Naive thymus-derived CD4-positive, alpha-beta T cell (primary cell): ENCODE results near the gene SCN11A. TPM values are rescaled to one million over a fixed set of nuclear protein-coding genes. Genes with fewer than 3 reads are reported as not detected.

ENCODE experiments used
- ATAC-seq: fragments of 150-1000 bp; cut with Tn5 transposase; 2 replicates; pipeline ENCODE4 v1.10.0; 2021; ENCODE audit warnings: mild to moderate bottlenecking, moderate library complexity
- CTCF ChIA-PET: fragments of 350-600 bp; sonication (Branson Sonifier 250); formaldehyde crosslinking; loops from one replicate; lab custom pipeline; 2021; ENCODE audit warnings: antibody characterized with exemption; lab: Charles Lee
- POLR2A ChIA-PET: fragments of 350-600 bp; sonication (Branson Sonifier 250); formaldehyde crosslinking; loops from one replicate; lab custom pipeline; 2021; ENCODE audit warnings: antibody characterized with exemption, inconsistent platforms; lab: Charles Lee
- DNase-seq, 9 donors: peaks; one replicate each; pipeline versions ENCODE4 v3.0.0 to v3.0.0-alpha.2; 2020 to 2022; ENCODE audit warnings: mixed read lengths in 1 of 9
- H3K27ac ChIP-seq: one replicate; pipeline ENCODE4 v1.7.0; 2013; ENCODE audit warnings: mild to moderate bottlenecking, low read depth, low read length, moderate library complexity
- H3K27me3 ChIP-seq, 2 donors: one replicate each; pipeline ENCODE4 v1.7.0; 2013; ENCODE audit warnings: low read length in 2 of 2, mild to moderate bottlenecking in 2 of 2, moderate library complexity in 2 of 2; ENCODE audit not compliant: control insufficient read depth in 2 of 2, insufficient read depth in 2 of 2
- H3K36me3 ChIP-seq, 3 experiments: 1 replicate in 2 of 3; 2 replicates in 1 of 3; pipeline ENCODE4 v1.7.0; 2013; ENCODE audit warnings: low read length in 3 of 3, mild to moderate bottlenecking in 3 of 3, moderate library complexity in 1 of 3; ENCODE audit not compliant: insufficient read depth in 3 of 3, control insufficient read depth in 2 of 3
- H3K4me1 ChIP-seq, 2 donors: one replicate each; pipeline ENCODE4 v1.7.0; 2013; ENCODE audit warnings: low read length in 2 of 2, mild to moderate bottlenecking in 2 of 2, moderate library complexity in 1 of 2; ENCODE audit not compliant: control insufficient read depth in 2 of 2, insufficient read depth in 2 of 2
- H3K4me3 ChIP-seq: 2 replicates; pipeline ENCODE4 v1.7.0; 2013; ENCODE audit warnings: mild to moderate bottlenecking, low read length
- H3K9me3 ChIP-seq, 3 experiments: 1 replicate in 2 of 3; 2 replicates in 1 of 3; pipeline ENCODE4 v1.7.0; 2013; ENCODE audit warnings: low read length in 3 of 3; ENCODE audit not compliant: control insufficient read depth in 2 of 3
- H3K27ac Mint-ChIP-seq, 9 donors: one replicate each; pipeline ENCODE4 v1.8.0; 2020 to 2022; ENCODE audit warnings: mixed read lengths in 9 of 9, mild to moderate bottlenecking in 8 of 9, moderate library complexity in 5 of 9, inconsistent platforms in 2 of 9
- H3K27me3 Mint-ChIP-seq, 5 donors: one replicate each; pipeline ENCODE4 v1.8.0; 2021 to 2022; ENCODE audit warnings: mixed read lengths in 5 of 5, mild to moderate bottlenecking in 1 of 5
- H3K36me3 Mint-ChIP-seq, 5 donors: one replicate each; pipeline ENCODE4 v1.8.0; 2020 to 2022; ENCODE audit warnings: mixed read lengths in 5 of 5, mild to moderate bottlenecking in 3 of 5, inconsistent platforms in 1 of 5
- H3K4me1 Mint-ChIP-seq, 7 donors: one replicate each; pipeline ENCODE4 v1.8.0; 2020 to 2022; ENCODE audit warnings: mixed read lengths in 7 of 7, mild to moderate bottlenecking in 3 of 7, inconsistent platforms in 1 of 7
- H3K4me3 Mint-ChIP-seq, 10 donors: one replicate each; pipeline ENCODE4 v1.8.0; 2020 to 2022; ENCODE audit warnings: mild to moderate bottlenecking in 10 of 10, mixed read lengths in 10 of 10, moderate library complexity in 6 of 10, inconsistent platforms in 2 of 10
- H3K9me3 Mint-ChIP-seq, 11 donors: one replicate each; pipeline ENCODE4 v1.8.0; 2020 to 2022; ENCODE audit warnings: mixed read lengths in 11 of 11, mild to moderate bottlenecking in 4 of 11, inconsistent platforms in 1 of 11, moderate library complexity in 1 of 11
- intact Hi-C, 2 donors: fragments of 100-400 bp; cut with micrococcal nuclease; formaldehyde crosslinking; loops; one replicate each; pipeline ENCODE4 v1.15.1; 2023
- polyA plus RNA-seq, 2 donors: library from polyadenylated mRNA; unstranded; fragments of 300-500 nt; fragmentation: Illumina TruSeq; gene quantifications; one replicate each; pipeline ENCODE4 v1.2.3, GENCODE V29; 2021
- total RNA-seq, 6 experiments: library from RNA in 5 of 6; stranded (reverse) in 5 of 6; gene quantifications; 1 replicate in 5 of 6; 2 replicates in 1 of 6; pipeline ENCODE4 v1.2.3 and lab custom pipeline; 2021 to 2026

Gene SCN11A
- total and polyA plus RNA-seq, 7 experiments from 2014 or later, result 0.07 to 0.32 (median 0.19) TPM; not detected in 2

DNA sequence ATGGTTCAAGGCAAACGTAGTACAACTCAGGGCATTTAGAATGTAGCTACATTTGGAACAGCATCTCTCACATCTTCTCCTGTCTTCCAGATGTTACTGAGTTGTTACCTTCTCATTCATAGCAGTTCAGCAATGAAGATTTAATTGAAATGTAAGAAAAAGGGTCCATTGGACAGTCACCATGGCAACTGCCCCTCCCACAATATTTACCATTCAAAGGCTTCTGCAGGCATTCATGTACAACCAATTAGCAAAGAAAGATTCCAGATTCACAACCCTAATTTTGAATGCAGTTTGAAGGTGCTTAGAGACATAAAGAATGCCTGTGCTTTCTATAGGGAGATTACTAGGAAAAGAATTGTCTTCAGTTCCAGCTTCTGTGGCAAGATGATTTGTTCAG lies 22.2 kb downstream of the SCN11A start:
- H3K4me3 Mint-ChIP-seq, result no peak overlapping the region
- no peak overlapping the region for H3K27ac ChIP-seq
- intact Hi-C loops, result no loop called here

GRCh38 chr3:39028546-39028945 lies 23.2 kb downstream of the SCN11A start:
- intact Hi-C loops, result no loop called here
- H3K27ac ChIP-seq, result no peak overlapping the region
- no peak overlapping the region for H3K27ac Mint-ChIP-seq
- H3K36me3 Mint-ChIP-seq, result no peaks in the 10 kb centered on the region
- H3K4me1 Mint-ChIP-seq, result peaks cover 0 to 2% (median 0%) of the 10 kb centered on the region in 7 donors
- no peak for DNase-seq
- no peak overlapping the region for H3K4me3 Mint-ChIP-seq
- no peaks in the 10 kb centered on the region for H3K27me3 ChIP-seq
- no peak overlapping the region for H3K4me3 ChIP-seq
- ATAC-seq, result no peak
- H3K9me3 ChIP-seq, result no peaks in the 10 kb centered on the region
- no peaks in the 10 kb centered on the region for H3K4me1 ChIP-seq
- H3K36me3 ChIP-seq, result no peaks in the 10 kb centered on the region
- ChIA-PET CTCF (no interaction called here), POLR2A (no interaction called here)
- no peaks in the 10 kb centered on the region for H3K9me3 Mint-ChIP-seq
- peaks cover 0 to 22% (median 8%) of the 10 kb centered on the region in 5 donors for H3K27me3 Mint-ChIP-seq

More for the DNA sequence above, 22.2 kb downstream of the SCN11A start:
- H3K9me3 Mint-ChIP-seq, result peaks cover 0 to 8% (median 0%) of the 10 kb centered on the region in 11 donors
- H3K27me3 Mint-ChIP-seq, result peaks cover 0 to 21% (median 8%) of the 10 kb centered on the region in 5 donors
- ChIA-PET CTCF (interaction anchor here (0.6 to 0.7 kb wide), 2 partner anchors 11 to 21 kb away, joined by 3 read pairs; no protein-coding TSS in a partner anchor), POLR2A (interaction anchor here (0.5 kb wide), 1 partner anchor 865 kb away, joined by 3 read pairs; no protein-coding TSS in a partner anchor)
- Histone ChIP-seq H3K27me3 (no peaks in the 10 kb centered on the region), H3K4me1 (no peaks in the 10 kb centered on the region), H3K36me3 (no peaks in the 10 kb centered on the region), H3K9me3 (no peaks in the 10 kb centered on the region), H3K4me3 (no peak overlapping the region)
- no peak overlapping the region for H3K27ac Mint-ChIP-seq
- H3K36me3 Mint-ChIP-seq, result peaks cover 0 to 4% (median 0%) of the 10 kb centered on the region in 5 donors
- H3K4me1 Mint-ChIP-seq, result peaks cover 0 to 2% (median 0%) of the 10 kb centered on the region in 7 donors
- DNase-seq, result no peak
- no peak for ATAC-seq

DNA sequence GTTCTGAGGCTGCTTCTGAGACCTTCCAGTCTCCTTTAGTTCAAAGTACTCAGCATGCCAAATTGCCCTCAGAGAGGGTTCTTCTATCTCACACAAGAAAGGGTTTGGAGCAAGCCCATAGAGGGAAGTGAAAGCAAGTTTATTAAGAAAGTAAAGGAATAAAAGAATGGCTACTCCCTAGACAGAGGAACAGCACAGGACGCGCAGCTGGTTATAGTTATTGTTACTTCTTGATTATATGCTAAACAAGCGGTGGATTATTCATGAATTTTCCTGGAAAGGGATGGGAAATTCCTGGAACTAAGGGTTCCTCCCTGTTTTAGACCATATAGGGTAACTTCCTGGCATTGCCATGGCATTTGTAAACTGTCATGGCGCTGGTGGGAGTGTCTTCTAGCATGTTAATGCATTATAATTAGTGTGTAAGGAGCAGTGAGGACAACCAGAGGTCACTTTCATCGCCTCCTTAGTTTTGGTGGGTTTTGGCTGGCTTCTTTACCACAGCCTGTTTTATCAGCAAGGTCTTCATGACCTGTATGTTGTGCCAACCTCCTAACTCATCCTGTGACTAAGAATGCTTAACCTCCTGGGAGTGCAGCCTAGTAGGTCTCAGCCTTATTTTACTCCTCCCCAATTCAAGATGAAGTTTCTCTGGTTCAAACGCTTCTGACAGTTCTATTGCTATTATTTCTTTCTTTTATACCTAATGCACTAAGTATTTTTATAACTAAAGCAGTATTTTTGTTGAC lies 26.3 kb downstream of the SCN11A start:
- H3K9me3 Mint-ChIP-seq, result no peaks in the 10 kb centered on the region
- POLR2A ChIA-PET, result no interaction called here
- intact Hi-C loops, result no loop called here

GRCh38 chr3:39024497-39024896 lies 27.2 kb downstream of the SCN11A start:
- no peaks in the 10 kb centered on the region for H3K9me3 ChIP-seq
- no peak overlapping the region for H3K27ac ChIP-seq
- no peaks in the 10 kb centered on the region for H3K9me3 Mint-ChIP-seq
- peaks cover 0 to 9% (median 0%) of the 10 kb centered on the region in 7 donors for H3K4me1 Mint-ChIP-seq
- ChIA-PET CTCF (no interaction called here), POLR2A (no interaction called here)
- no peak for ATAC-seq
- no peaks in the 10 kb centered on the region for H3K27me3 ChIP-seq
- H3K36me3 ChIP-seq, result no peaks in the 10 kb centered on the region
- no peaks in the 10 kb centered on the region for H3K4me1 ChIP-seq
- peaks cover 6 to 31% (median 9%) of the 10 kb centered on the region in 5 donors for H3K27me3 Mint-ChIP-seq
- no peak for DNase-seq
- intact Hi-C loops, result no loop called here
- no peak overlapping the region for H3K4me3 Mint-ChIP-seq
- no peak overlapping the region for H3K27ac Mint-ChIP-seq
- peaks cover 0 to 3% (median 0%) of the 10 kb centered on the region in 5 donors for H3K36me3 Mint-ChIP-seq
- H3K4me3 ChIP-seq, result no peak overlapping the region

More for the DNA sequence above, 26.3 kb downstream of the SCN11A start:
- Histone ChIP-seq H3K9me3 (no peaks in the 10 kb centered on the region), H3K4me1 (no peaks in the 10 kb centered on the region), H3K4me3 (no peak overlapping the region), H3K27me3 (no peaks in the 10 kb centered on the region), H3K36me3 (no peaks in the 10 kb centered on the region), H3K27ac (no peak overlapping the region)
- Mint-ChIP-seq H3K36me3 (peaks cover 0 to 3% (median 0%) of the 10 kb centered on the region in 5 donors), H3K27me3 (peaks cover 5 to 25% (median 11%) of the 10 kb centered on the region in 5 donors), H3K4me1 (peaks cover 0 to 9% (median 0%) of the 10 kb centered on the region in 7 donors), H3K4me3 (no peak overlapping the region), H3K27ac (no peak overlapping the region)
- CTCF ChIA-PET, result no interaction called here
- DNase-seq, result no peak
- no peak for ATAC-seq

DNA sequence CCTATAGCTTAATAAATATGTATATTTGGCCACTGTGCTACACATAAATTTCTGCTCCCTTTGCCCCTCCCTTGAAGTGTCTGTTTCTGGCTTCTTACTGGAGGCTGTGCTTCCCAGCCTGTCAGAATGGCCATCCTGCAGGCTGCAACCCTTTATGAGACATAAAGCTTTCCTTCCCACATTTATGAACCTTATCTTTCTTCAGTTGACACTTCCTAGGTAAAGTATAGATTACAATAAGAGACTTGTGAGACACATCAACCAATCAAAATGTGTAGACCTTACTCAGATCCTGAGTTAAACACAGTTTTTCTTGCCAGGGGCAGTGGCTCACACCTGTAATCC lies 29.5 kb downstream of the SCN11A start:
- Histone ChIP-seq H3K9me3 (no peaks in the 10 kb centered on the region), H3K27ac (no peak overlapping the region), H3K4me1 (no peaks in the 10 kb centered on the region), H3K4me3 (no peak overlapping the region), H3K36me3 (no peaks in the 10 kb centered on the region), H3K27me3 (no peaks in the 10 kb centered on the region)
- DNase-seq, result no peak
- no peak for ATAC-seq
- Mint-ChIP-seq H3K36me3 (peaks cover 0 to 6% (median 0%) of the 10 kb centered on the region in 5 donors), H3K27me3 (peaks cover 6 to 30% (median 20%) of the 10 kb centered on the region in 5 donors), H3K27ac (no peak overlapping the region), H3K9me3 (no peaks in the 10 kb centered on the region), H3K4me3 (no peak overlapping the region), H3K4me1 (peaks cover 0 to 9% (median 0%) of the 10 kb centered on the region in 7 donors)
- CTCF ChIA-PET, result no interaction called here
- POLR2A ChIA-PET, result no interaction called here
- intact Hi-C loops, result no loop called here

GRCh38 chr3:39021465-39022285 lies 30.1 kb downstream of the SCN11A start:
- DNase-seq (no peak), ATAC-seq (no peak)
- Mint-ChIP-seq H3K36me3 (peaks cover 0 to 6% (median 0%) of the 10 kb centered on the region in 5 donors), H3K9me3 (no peaks in the 10 kb centered on the region), H3K27ac (no peak overlapping the region), H3K27me3 (peaks cover 6 to 32% (median 21%) of the 10 kb centered on the region in 5 donors), H3K4me3 (no peak overlapping the region), H3K4me1 (peaks cover 0 to 9% (median 0%) of the 10 kb centered on the region in 7 donors)
- Histone ChIP-seq H3K36me3 (no peaks in the 10 kb centered on the region), H3K27ac (no peak overlapping the region), H3K9me3 (no peaks in the 10 kb centered on the region), H3K27me3 (no peaks in the 10 kb centered on the region), H3K4me1 (no peaks in the 10 kb centered on the region), H3K4me3 (no peak overlapping the region)
- POLR2A ChIA-PET, result no interaction called here
- CTCF ChIA-PET, result no interaction called here
- intact Hi-C loops, result no loop called here
